GM13976 (cell line): ENCODE results near the gene RAPSN.

Source experiments
- DNase-seq: peaks from one replicate; pipeline ENCODE4 v3.0.0; 2012; ENCODE audit warnings: low spot score
- CTCF ChIP-seq: IDR thresholded peaks from 2 replicates; pipeline ENCODE4 v1.5.1; 2012; ENCODE audit warnings: borderline replicate concordance, mild to moderate bottlenecking; ENCODE audit not compliant: insufficient read depth; ENCODE audit errors: extremely low read depth, missing control alignments, control extremely low read depth
- in situ Hi-C: fragments of 300-500 bp; cut with MboI; formaldehyde crosslinking; loops from one replicate; pipeline ENCODE4 v1.12.0; 2022; ENCODE audit warnings: low sequenced_read_pairs, mixed read lengths, inconsistent platforms; ENCODE audit not compliant: unreplicated experiment

RAPSN gene

GRCh38 chr11:47467357-47467756, 18.4 kb upstream of the RAPSN start:
- in situ Hi-C loops, result no loop called here
- no peak for TF ChIP-seq CTCF
- DNase-seq, result no peak

GRCh38 chr11:47466701-47467250, 17.8 kb upstream of the RAPSN start:
- no peak for DNase-seq
- no peak for TF ChIP-seq CTCF
- in situ Hi-C loops, result no loop called here

- in situ Hi-C loops, result no loop called here
- DNase-seq, result no peak
- TF ChIP-seq CTCF, result no peak
Observed at GRCh38 chr11:47466201-47466600, 17.3 kb upstream of the RAPSN start.

- in situ Hi-C loops, result no loop called here
- TF ChIP-seq CTCF, result no peak
- DNase-seq, result no peak
Observed at GRCh38 chr11:47464483-47464882, 15.5 kb upstream of the RAPSN start.

GRCh38 chr11:47461876-47462275, 12.9 kb upstream of the RAPSN start:
- no peak for TF ChIP-seq CTCF
- no peak for DNase-seq
- in situ Hi-C loops, result no loop called here

- in situ Hi-C loops, result no loop called here
- TF ChIP-seq CTCF, result no peak
Observed at GRCh38 chr11:47460571-47461235, 11.8 kb upstream of the RAPSN start.

More at GRCh38 chr11:47460571-47461235, 11.8 kb upstream of the RAPSN start:
- no peak for DNase-seq
